Measurements from ENCODE around the gene PDSS2.
"Not testable (repeated sequence)": the region's sequence is repeated elsewhere in the genome, so short reads cannot be mapped to it uniquely, and the experiment has no call there.

The PDSS2 gene

DNA sequence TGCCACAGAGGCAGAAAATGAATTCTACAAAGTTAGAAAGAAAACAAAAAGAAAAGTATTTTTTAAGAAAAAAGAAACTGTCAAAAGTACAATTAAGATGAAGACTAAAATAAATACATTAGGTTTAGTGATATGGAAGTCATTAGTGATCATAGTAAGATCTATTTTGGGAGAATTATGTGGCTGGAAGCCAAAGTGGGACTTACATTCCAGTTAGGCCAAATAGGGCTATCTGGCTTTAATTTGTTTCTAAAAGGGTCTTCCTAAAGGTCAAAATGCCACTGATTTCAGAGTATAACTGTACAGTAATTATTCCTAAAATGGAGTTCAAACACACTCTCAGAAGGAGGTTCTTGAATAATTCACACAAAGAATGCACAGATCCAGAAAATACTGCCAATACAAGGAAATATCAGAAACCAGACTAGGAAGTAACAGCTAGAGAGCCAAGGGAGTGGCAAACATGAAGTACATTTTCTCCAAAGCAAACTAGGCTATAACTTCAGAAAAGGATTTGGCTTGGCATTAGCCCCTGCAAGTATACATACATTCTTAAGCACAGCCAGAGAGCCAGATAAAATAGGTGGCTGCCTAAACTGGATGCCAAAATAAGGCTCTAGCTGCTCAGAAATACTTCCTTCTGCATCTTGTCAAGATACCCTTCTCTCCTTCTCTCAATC is 45.3 kb downstream of the PDSS2 start:
- no peak for DNase-seq

DNA sequence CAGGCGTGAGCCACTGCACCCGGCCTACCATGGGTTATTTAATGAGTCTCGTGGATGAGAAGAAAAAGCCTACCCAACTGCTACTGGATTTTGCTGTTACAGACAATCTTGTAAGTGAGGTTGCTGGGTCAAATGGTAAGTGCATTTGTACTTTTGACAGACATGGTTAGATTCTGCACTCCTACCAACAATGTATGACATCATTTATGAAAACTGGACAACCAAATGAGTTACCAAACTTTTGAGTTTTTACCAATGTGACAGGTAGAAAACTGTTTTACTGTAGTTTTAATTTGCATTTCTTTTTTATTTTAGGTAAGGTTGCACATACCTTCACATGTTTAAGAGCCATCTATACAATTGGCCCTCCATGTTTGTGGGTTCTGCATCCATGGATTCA is 48.2 kb downstream of the PDSS2 start:
- no peak for DNase-seq

DNA sequence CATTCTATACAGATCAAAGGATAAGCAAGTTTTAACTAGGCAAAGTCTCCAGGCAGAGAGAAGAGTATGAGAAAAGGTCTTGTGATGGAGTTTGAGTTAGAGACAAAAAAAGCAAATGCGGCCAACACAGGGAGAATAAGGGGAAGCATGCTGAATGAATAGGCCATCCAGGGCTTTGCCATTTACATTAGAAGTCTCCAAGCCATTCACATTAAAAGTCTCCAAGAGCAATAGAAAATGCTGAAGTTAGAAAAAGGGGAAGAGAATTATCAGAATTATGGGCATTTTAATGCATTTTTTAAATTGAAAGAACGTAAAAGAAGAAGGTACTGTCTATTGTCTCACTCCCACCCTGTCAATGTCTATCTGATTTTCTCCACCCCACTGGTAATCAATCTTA is 49.4 kb downstream of the PDSS2 start:
- DNase-seq: no peak

DNA sequence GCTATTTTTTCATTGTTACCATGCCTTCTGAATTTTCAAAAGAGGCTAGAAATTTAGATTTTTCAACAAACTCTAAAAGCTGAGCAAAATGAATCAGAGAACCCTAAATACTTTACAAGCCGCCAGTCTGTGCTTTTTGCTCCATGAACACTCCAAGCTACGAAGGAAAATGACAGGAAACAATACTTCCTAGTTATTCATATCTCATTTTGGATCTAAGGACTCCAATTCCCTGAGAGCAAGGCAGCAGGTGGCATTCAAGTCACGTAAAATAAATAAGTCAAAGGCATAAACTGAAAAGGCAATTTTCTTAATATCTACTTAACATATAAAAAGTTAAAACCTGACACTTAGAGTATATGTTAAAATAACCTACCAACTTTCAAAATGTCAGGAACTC is 50.6 kb downstream of the PDSS2 start:
- DNase-seq: no peak

DNA sequence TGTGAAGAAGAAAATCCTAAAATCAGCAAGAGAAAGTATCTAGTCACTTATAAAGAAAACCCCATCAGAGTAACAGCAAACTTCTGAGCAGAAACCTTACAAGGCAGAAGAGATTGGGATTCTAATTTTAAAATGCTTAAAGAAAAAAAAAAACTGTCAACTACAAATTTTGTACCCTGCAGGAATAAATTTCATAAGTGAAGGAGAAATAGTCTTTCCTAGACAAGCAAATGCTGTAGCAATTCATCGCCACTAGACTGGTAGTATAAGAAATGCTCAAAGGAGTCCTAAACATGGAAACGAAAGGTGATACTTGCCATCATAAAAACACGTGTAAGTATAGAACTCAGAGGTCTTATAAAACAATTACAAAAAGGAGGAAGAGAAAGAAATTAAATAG is 54.4 kb downstream of the PDSS2 start:
- no peak for DNase-seq

DNA sequence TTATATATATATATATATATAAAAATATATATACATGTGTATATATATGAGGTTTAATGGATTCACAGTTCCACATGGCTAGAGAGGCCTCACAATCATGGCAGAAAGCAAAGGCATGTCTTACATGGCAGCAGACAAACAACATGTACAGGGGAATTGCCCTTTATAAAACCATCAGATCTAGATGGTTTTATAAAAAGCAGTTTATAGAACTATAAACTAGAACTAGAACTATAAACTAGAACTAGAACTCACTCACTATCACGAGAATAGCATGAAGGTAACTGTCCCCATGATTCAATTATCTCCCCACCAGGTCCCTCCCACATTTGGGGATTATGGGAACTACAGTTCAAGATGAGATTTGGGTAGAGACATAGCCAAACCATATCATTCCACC is 56.8 kb downstream of the PDSS2 start:
- no peak for DNase-seq

DNA sequence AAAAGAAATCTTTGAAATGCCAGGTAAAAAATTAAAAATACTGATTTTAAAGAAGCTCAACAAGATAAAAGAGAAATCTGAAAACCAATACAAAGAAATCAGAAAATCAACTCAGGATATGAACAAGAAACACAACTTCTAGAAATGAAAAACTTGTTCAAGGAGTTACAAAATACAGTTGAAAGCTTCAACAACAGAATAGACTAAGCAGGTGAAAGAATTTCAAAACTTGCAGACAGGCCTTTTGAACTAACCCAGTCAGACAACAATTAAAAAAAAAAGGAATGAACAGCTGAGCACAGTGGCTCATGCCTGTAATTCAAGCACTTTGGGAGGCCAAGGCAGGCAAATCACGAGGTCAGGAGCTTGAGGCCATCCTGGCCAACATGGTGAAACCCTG is 57.8 kb downstream of the PDSS2 start:
- no peak for DNase-seq

DNA sequence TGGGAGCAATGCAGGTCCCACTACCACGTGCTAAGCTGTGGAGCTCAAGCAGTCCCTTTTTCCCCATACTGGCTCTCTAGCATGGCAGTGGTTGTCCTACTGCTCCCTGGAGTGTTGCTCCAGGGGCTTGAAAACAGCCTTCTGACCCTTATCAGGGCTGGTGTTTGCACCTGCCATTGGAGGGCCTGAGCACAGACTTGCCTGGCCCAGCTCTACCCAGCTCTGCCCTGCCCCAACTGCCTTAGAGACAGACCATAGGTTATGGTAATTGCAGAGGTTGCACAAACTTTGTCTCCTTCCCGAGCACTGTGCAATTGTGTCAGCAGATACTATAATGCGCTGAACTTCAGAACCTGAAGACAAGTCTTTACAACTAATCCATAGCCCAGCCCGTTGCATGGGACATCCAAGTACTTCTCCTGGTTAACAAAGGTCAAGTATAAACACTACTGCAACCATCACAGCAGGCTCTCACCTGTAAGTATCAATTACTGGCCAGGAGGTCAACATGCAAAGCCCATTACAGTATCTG is 58.7 kb downstream of the PDSS2 start:
- DNase-seq: no peak

DNA sequence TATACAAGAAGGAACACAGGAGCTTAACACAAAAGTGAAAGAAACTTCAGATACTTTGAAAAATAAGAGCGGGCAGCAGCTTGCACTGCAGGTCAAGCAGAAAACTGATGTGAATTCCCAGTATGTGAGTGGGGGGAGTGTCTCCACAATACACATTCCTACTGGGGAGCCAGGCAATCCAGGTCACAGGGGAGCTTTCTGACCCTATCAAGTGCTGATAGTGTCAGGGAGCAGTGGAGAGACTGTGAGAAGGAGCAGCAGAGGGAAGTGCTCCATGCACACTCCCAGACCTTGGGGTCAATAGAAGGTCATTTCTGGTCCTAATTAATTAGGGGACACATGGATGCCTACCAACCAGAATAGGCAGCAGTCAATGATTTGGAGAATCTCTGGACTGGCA is 59.4 kb downstream of the PDSS2 start:
- no peak for DNase-seq

DNA sequence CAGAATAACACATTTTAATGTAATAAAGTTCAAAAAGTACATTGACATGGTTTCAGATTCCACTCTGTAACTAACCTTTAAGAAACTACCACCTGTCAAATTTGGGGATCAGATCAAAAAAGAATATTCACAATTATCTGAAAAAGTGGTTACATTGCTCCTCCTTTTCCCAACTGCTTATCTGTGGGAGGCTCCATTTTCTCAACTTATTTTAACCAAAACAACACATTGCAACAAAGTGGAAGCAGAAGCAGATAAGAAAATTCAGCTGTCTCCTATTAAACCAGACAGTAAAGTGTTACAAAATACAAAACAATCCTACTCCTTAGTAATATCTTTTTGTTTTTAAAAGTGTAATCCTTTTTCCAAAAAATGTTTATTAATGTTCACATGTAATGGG is 61.4 kb downstream of the PDSS2 start:
- no peak for DNase-seq

DNA sequence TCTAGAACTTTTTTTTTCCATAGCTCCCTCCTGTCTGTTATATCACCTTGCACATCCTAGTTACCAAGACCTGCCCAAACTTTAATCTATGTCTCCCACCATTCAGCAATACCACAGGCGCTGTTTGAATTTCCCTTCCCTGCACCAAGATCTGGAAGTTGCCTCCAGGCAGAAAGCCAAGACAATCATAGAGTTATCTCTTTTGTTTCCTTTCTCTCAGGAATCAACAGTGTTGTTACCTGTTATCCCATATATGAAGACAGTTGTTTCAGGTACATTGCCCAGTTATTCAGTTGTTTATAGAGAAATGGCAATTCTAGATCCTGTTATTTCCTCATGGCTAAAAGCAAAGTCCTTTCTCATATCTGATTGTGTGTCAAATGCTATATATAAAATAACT is 63.2 kb downstream of the PDSS2 start:
- no peak for DNase-seq

DNA sequence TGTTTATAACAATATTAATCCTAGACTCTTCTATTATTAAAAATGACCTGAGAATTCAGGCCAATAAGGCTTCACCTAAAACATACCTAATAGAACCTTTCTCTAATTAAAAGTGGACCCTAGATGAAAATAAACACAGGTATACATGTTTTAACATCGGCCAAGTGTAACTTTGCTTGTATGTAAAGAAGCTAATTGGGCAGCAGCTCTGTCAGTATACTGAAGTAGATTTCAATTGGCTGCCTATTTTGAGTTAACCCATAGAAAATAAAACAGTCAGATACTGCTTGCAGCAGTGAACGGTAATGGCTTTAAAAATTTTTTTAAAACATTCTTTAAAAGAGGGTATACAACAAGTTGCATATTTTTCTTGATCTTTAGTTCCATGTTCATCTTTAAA is 67.3 kb downstream of the PDSS2 start:
- DNase-seq: no peak

DNA sequence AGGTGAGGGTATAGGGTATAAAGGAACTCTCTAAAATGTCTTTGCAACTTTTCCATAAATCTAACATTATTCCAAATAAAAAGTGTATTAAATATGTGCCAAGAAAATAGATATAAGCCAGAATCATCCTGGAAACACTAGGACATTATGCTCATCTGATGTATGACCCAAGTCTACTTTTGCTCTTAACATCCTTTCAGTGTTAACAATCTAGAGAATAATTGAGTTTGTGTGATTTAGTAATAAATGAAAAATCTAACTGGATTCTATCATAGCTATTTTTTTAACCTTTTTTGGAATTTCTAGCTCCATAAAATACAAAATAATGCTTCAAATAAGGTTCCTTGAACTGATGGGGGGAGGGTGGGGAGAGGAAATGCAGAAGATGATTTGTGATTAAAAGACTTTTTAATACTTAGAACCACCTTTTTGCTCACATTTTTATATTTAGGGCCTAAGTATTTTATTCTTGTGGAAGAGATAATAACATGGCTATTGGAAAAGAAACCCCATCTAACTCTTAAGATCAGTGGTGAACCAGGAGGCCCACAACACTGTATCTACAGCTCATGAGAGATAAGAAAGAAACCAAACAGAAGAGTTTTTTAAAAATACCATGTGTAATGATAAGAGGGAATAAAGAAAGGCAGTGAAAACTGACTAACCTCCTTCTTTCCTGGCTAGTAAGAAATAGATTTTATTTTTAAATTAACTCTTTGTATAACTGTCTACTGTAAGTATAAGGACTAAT is 68.5 kb downstream of the PDSS2 start:
- no peak for DNase-seq

DNA sequence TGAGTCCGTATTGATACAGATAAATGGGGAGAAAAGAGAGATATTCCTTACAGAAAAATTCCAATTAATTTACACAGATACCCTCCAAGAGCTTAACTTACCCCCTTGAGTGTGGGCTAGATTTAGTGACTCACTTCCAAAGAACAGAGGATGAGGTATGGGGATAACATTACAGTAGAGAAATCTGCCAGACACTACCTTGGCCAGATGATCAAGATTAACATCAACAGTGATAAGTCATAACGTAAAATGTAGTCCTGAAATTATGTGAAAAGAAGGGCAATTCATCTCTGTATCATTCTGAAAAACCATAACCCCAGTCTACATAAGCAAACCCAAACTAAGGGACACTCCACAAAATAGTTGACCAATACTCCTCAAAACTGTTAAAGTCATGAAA is 69.3 kb downstream of the PDSS2 start:
- DNase-seq: no peak

DNA sequence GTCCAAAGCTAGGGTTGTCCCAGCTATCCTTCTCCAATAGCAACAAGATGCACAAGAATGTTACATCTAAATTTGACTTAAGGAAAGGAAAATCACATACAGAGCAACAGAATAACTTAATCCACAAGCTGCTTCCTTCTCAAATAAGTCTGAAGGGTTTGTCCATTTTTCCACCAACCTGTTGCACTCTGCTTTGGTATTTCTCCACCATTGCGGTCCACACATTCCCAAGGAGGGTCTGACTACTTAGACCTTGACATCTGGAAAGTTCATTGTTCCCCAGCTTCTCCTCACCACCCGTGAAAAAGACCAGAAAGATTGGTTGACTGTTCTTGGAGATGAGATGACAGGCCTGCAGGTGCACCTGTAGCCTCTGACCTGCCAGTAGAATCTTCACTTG is 72.5 kb downstream of the PDSS2 start:
- DNase-seq: no peak

DNA sequence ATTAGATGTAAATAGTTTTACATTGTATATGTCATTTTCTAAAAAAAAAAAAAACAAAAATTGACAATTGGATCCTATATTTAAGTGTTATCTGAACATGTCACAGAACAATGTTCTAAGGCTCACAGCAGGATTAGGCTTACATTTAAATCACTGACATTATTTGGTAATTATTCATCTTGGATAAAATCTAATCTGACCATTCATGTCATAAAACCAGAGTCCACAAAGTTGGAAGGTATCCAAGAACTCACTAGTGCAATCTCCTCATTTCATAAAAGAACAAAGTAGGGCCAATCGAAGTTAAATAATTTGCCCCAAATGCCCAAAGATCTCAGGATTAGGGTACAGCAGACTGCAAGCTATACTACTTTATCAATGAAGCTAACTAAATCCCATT is 73.0 kb downstream of the PDSS2 start:
- DNase-seq: no peak

DNA sequence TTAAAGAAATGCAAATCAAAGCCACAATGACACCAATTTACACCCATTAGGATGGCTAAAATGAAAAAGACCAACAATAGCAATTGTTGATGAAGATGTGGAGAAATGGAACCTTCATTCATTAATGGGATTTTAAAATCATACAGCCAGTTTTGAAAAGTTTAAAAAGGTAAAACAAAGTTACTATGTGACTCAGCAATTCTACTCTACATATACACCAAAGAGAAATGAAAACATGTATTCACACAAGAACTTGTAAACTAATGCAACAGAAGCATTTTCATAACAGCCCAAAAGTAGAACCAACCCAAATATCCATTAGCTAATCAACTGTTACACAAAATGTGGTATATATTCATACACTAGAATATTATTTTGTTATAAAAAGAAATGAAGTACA is 75.7 kb downstream of the PDSS2 start:
- no peak for DNase-seq

DNA sequence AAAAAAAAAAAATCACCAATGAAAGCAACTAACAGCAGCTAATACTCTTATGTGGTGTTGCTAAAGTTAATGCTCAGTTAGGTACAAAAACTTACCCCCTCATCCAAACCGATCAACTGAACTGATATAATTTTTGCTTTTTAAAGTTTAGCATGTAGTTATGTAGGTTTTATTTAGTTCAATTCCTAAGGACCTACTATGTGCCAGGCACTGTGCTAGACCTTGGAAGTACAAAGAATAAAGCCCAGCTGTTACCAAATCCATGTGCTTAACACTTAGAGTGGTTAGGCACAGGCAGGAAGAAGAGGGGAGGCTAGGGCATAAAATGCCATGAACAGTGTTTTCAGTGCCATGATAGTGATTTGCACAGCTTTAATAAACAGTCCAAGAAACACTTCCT is 85.1 kb downstream of the PDSS2 start:
- no peak for DNase-seq

DNA sequence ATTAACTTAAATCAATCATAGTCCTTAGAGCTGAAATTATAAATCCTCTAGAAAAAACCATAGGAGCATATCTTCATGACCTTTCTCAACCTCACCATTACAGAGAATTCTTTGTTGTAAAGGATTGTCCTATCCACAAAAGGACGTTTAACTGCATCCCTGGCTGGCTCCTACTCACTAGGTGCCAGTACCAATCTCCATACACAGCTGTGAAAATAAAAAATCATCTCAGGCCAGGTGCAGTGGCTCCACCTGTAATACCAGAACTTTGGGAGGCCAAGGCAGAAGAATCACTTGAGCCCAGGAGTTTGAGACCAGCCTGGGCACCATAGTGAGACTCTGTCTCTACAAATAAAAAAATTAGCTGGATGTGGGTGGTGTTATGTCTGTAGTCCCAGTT is 89.9 kb downstream of the PDSS2 start:
- no peak for DNase-seq

DNA sequence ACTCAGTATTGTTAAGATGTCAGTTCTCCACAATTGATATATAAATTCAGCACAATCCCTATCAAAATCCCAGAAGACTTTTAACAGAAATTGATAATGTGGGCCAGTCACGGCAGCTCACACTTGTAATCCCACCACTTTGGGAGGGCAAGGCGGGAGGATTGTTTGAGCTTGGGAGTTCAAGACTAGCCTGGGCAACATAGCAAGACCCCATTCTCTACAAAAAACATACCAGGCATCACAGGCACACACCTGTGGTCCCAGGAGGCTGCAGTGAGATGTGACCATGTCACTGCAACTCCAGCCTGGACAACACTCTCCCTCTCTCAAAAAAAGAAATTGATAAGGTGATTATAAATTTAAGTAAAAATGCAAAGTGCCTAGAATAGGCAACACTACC is 90.9 kb downstream of the PDSS2 start:
- DNase-seq: no peak

DNA sequence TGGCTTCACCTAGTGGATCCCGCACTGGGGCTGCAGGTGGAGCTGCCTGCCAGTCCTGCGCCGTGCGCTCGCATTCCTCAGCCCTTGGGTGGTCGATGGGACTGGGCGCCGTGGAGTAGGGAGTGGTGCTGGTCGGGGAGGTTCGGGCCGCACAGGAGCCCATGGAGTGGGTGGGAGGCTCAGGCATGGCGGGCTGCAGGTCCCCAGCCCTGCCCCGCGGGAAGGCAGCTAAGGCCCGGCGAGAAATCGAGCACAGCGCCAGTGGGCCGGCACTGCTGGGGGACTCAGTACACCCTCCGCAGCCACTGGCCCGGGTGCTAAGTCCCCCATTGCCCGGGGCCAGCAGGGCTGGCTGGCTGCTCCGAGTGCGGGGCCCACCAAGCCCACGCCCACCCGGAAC is 95.2 kb downstream of the PDSS2 start:
- not testable (repeated sequence) for DNase-seq

DNA sequence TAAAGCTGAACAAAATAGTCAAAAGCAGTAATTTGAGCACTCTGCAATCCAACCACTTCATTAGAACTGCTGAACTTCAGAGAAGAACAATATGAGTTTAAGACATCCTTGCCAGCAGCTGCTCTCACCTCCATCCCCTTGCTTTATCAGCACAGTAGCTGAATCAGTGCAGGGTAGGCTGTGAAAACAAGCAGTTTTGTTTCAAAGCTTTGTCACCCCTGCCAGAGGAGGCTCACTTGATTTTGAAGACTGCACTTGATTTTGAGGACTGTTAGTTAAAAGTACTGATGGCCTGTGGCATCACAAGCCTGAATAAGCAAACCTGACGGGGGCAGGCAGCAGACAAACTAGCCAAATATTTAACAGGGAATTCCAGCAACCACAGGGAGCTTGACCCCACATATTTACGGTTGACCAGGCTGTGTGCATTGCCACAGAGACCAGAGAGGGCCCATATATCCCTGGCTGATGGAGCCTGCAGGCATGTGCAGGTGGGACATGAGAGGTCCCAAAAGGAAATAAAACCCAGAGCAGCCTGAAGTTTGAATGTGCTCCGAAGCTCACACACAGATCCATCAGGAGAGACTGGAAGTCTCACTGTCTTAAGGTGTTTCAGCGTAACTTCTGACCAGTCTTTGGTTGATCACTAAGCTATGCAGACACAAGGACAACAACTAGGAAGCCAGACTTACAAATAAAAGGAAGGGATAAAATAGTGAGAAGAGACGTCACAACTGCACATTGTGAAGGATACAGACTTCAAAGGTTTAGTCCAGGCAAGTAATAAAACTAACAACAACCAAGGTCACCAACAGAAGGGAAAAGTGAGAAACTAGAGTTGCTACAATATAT is 97.4 kb downstream of the PDSS2 start:
- DNase-seq: no peak

DNA sequence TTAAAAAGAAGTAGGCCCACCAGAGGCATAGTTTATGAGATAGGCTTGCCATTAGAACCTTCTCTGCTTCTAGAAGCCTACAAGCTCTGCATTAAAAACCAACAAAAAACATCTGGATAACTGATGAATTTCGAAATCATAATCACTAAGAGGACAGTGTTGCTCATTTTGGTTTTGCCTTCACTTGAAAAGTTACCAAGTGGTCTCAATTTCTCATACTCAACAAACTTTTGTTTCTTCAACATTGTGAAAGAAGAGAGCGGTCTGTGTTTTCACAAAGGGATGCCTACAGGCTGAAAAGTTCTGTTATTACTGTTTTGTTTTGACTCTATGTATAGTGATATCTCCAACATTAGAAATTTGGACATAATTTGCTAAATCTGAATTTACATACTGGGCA is 98.9 kb downstream of the PDSS2 start:
- no peak for DNase-seq

DNA sequence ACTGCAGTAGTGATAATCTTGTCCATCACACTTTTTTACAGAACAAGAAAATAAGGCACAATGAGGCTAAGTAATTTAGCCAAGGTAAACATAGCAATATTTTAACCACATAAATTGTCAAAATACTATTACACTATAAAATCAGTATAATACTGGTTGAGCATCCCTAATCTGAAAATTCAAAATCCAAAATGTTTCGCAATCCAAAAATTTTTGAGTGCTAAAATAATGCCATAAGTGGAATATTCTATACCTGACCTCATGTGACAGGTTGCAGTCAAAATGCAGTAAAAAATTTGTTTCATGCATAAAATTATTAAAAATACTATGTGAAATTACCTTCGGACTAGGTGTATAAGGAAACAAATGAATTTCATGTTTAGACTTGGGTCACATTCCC is 101.5 kb downstream of the PDSS2 start:
- no peak for DNase-seq

Measured in CD4-positive, alpha-beta T cell treated with Interleukin-6 for 4 hours (primary cell).